ENCODE data around the gene LCE2B.

LCE2B gene

GRCh38 chr1:152728986-152729385 is 43.1 kb downstream of the LCE2B start:
- no peak for DNase-seq (ENCODE audit: extremely low spot score)
- POLR2A ChIA-PET: no interaction called here
- no peak for TF ChIP-seq HDGF (IDR thresholded peaks at IDR 0.05; ENCODE audit: borderline replicate concordance)
- TF ChIP-seq FOXK2 (IDR thresholded peaks at IDR 0.05): no peak
- TF ChIP-seq FOXM1 (IDR thresholded peaks at IDR 0.05; ENCODE audit: borderline replicate concordance): no peak
- CTCF ChIA-PET: no interaction called here

- TF ChIP-seq SP1 (IDR thresholded peaks at IDR 0.05) (no peak), ELF4 (IDR thresholded peaks at IDR 0.05) (no peak), LEF1 (IDR thresholded peaks at IDR 0.05; ENCODE audit: borderline replicate concordance) (no peak), BHLHE40 (IDR thresholded peaks at IDR 0.05; ENCODE audit: borderline replicate concordance) (no peak), ARNT (IDR thresholded peaks at IDR 0.05) (no peak), FOXA1 (IDR thresholded peaks at IDR 0.05) (no peak), FOXK2 (IDR thresholded peaks at IDR 0.05) (no peak), NFRKB (IDR thresholded peaks at IDR 0.05) (no peak), CTBP1 (IDR thresholded peaks at IDR 0.05; ENCODE audit: borderline replicate concordance) (no peak), ZNF384 (IDR thresholded peaks at IDR 0.05) (no peak)
- ChIA-PET CTCF (no interaction called here), POLR2A (no interaction called here)
- DNase-seq (ENCODE audit: extremely low spot score): no peak
These were observed 49.7 kb downstream of the LCE2B start for GRCh38 chr1:152735648-152736047.
